ENCODE data around the gene SCARB2.

DNA sequence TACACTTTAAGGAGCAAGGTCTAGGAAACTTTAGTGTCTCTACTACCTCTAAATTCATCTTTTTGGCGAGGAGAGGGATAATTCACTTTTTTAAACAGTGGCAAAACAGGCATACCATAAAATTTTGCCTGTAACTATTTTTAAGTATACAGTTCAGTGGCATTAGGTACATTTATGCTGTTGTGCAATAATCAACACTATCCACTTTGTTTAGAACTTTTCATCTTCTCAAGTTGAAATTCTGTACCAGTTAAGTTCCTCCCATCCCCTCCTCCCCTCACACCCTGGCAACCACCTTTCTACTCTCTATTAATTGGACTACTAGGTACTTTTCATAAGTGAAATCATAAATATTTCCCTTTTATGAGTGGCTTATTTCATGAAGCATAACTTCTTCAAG lies 96.8 kb downstream of the SCARB2 start:
- TF ChIP-seq, protein P1, sequence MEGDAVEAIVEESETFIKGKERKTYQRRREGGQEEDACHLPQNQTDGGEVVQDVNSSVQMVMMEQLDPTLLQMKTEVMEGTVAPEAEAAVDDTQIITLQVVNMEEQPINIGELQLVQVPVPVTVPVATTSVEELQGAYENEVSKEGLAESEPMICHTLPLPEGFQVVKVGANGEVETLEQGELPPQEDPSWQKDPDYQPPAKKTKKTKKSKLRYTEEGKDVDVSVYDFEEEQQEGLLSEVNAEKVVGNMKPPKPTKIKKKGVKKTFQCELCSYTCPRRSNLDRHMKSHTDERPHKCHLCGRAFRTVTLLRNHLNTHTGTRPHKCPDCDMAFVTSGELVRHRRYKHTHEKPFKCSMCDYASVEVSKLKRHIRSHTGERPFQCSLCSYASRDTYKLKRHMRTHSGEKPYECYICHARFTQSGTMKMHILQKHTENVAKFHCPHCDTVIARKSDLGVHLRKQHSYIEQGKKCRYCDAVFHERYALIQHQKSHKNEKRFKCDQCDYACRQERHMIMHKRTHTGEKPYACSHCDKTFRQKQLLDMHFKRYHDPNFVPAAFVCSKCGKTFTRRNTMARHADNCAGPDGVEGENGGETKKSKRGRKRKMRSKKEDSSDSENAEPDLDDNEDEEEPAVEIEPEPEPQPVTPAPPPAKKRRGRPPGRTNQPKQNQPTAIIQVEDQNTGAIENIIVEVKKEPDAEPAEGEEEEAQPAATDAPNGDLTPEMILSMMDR (IDR thresholded peaks at IDR 0.05; ENCODE audit: poor library complexity): no peak
- no peak for TF ChIP-seq EZH2 (IDR thresholded peaks at IDR 0.05; ENCODE audit: borderline replicate concordance)
